Neural crest cell (in vitro differentiated cells): Measurements from ENCODE around the gene RPL36. TPM values are rescaled to one million over a fixed set of nuclear protein-coding genes. Genes with fewer than 3 reads are reported as not detected.

ENCODE experiments used
- DNase-seq: peaks from one replicate; pipeline ENCODE4 v3.0.0; 2021; ENCODE audit warnings: low read depth, mixed read lengths, low spot score
- H3K27ac Mint-ChIP-seq: one replicate; pipeline ENCODE4 v1.8.0; 2021; ENCODE audit warnings: mild to moderate bottlenecking, mixed read lengths; ENCODE audit not compliant: unreplicated experiment
- H3K27me3 Mint-ChIP-seq: 2 replicates; pipeline ENCODE4 v1.8.0; 2021; ENCODE audit warnings: low read depth, mild to moderate bottlenecking, mixed read lengths
- H3K36me3 Mint-ChIP-seq: 2 replicates; pipeline ENCODE4 v1.8.0; 2021; ENCODE audit warnings: low read depth, mild to moderate bottlenecking, mixed read lengths
- H3K4me1 Mint-ChIP-seq: 2 replicates; pipeline ENCODE4 v1.8.0; 2021; ENCODE audit warnings: mixed read lengths
- H3K4me3 Mint-ChIP-seq: one replicate; pipeline ENCODE4 v1.8.0; 2021; ENCODE audit warnings: mild to moderate bottlenecking, mixed read lengths
- H3K9me3 Mint-ChIP-seq: 2 replicates; pipeline ENCODE4 v1.8.0; 2021; ENCODE audit warnings: mixed read lengths
- CTCF ChIP-seq: fragments of 200-600 bp; sonication (generic); conservative IDR thresholded peaks from 2 replicates; pipeline ENCODE4 v1.5.0; 2021; ENCODE audit warnings: antibody characterized with exemption, mild to moderate bottlenecking
- long read RNA-seq: library from polyadenylated mRNA; unstranded; transcript quantifications from one replicate; pipeline ENCODE4 v2.0.0, GENCODE V29; 2020
- total RNA-seq: library from RNA; stranded (reverse); gene quantifications from 2 replicates; pipeline ENCODE4 v1.2.1, GENCODE V29; 2021

The RPL36 gene
- 1,029 and 1,097 TPM in 2 replicates for total RNA-seq
- long read RNA-seq, transcript RPL36-201 (4 exons, 707 nt), result major isoform, 322 of 343 reads
- long read RNA-seq, transcript RPL36-202 (3 exons, 556 nt), result minor isoform, 19 of 343 reads
- long read RNA-seq, partial matches to known transcripts, result 0 of 343 reads
- long read RNA-seq, other reads (novel, unspliced or antisense), result 1 of 343 reads

GRCh38 chr19:5690125-5690954 is at the start of gene RPL36:
TSS of gene RPL36 (plus strand) at chr19:5690295. CDS start at chr19:5690508, 213 bp downstream.
- Mint-ChIP-seq H3K27me3 (peaks cover 20% of the 10 kb centered on the region), H3K4me1 (peaks cover 26% of the 10 kb centered on the region), H3K9me3 (peaks cover 2% of the 10 kb centered on the region), H3K4me3 (peak within 1 kb of the TSS; percentile 99), H3K36me3 (peaks cover 18% of the 10 kb centered on the region), H3K27ac (peak within 1 kb of the TSS; percentile 99)
- peak; percentile 100 for DNase-seq
- TF ChIP-seq CTCF, result peak; percentile 98

- Mint-ChIP-seq H3K4me3 (no peak overlapping the region), H3K27ac (no peak overlapping the region), H3K36me3 (peaks cover 5% of the 10 kb centered on the region), H3K27me3 (no peaks in the 10 kb centered on the region), H3K4me1 (peaks cover 3% of the 10 kb centered on the region), H3K9me3 (no peaks in the 10 kb centered on the region)
- no peak for TF ChIP-seq CTCF
- no peak for DNase-seq
These were observed 48.9 kb upstream of the RPL36 start for GRCh38 chr19:5641171-5641570.

GRCh38 chr19:5642204-5642603 is 47.9 kb upstream of the RPL36 start:
- Mint-ChIP-seq H3K4me3 (no peak overlapping the region), H3K36me3 (peaks cover 13% of the 10 kb centered on the region), H3K27ac (no peak overlapping the region), H3K9me3 (no peaks in the 10 kb centered on the region), H3K27me3 (no peaks in the 10 kb centered on the region), H3K4me1 (peaks cover 3% of the 10 kb centered on the region)
- no peak for TF ChIP-seq CTCF
- no peak for DNase-seq

- peaks cover 3% of the 10 kb centered on the region for H3K4me1 Mint-ChIP-seq
- H3K36me3 Mint-ChIP-seq, result peaks cover 15% of the 10 kb centered on the region
- no peaks in the 10 kb centered on the region for H3K9me3 Mint-ChIP-seq
These were observed 47.0 kb upstream of the RPL36 start for GRCh38 chr19:5643060-5643459.

GRCh38 chr19:5644037-5644436 is 46.1 kb upstream of the RPL36 start:
- no peaks in the 10 kb centered on the region for H3K27me3 Mint-ChIP-seq
- peak overlapping the region; percentile 12 for H3K27ac Mint-ChIP-seq

More at GRCh38 chr19:5643060-5643459, 47.0 kb upstream of the RPL36 start:
- no peak for TF ChIP-seq CTCF
- Mint-ChIP-seq H3K27me3 (no peaks in the 10 kb centered on the region), H3K27ac (no peak overlapping the region), H3K4me3 (no peak overlapping the region)
- no peak for DNase-seq

More at GRCh38 chr19:5644037-5644436, 46.1 kb upstream of the RPL36 start:
- no peak for DNase-seq
- Mint-ChIP-seq H3K36me3 (peaks cover 18% of the 10 kb centered on the region), H3K4me1 (peaks cover 3% of the 10 kb centered on the region), H3K4me3 (no peak overlapping the region), H3K9me3 (no peaks in the 10 kb centered on the region)
- no peak for TF ChIP-seq CTCF
